ENCODE data around the gene PKD1L1.

The PKD1L1 gene

GRCh38 chr7:47873762-47874161 is 74.5 kb downstream of the PKD1L1 start:
- TF ChIP-seq ZC3H10 (CRISPR knock-in tag; IDR thresholded peaks at IDR 0.05): no peak
- no peak for TF ChIP-seq POU6F1 (CRISPR knock-in tag; IDR thresholded peaks at IDR 0.05; ENCODE audit: borderline replicate concordance, low read depth)
- TF ChIP-seq ZNF565 (CRISPR knock-in tag; conservative IDR thresholded peaks at IDR 0.05; ENCODE audit: low read depth): no peak
- no peak for TF ChIP-seq TOX (CRISPR knock-in tag; IDR thresholded peaks at IDR 0.05; ENCODE audit: borderline replicate concordance)
- no peak for TF ChIP-seq TSHZ2 (CRISPR knock-in tag; IDR thresholded peaks at IDR 0.05)
- no peak for TF ChIP-seq PATZ1 (CRISPR knock-in tag; IDR thresholded peaks at IDR 0.05; ENCODE audit: borderline replicate concordance)
- no peak for TF ChIP-seq TCF4 (CRISPR knock-in tag; IDR thresholded peaks at IDR 0.05; ENCODE audit: borderline replicate concordance)
- TF ChIP-seq RARB (CRISPR knock-in tag; IDR thresholded peaks at IDR 0.05): no peak
- no peak for TF ChIP-seq OSR1 (CRISPR knock-in tag; IDR thresholded peaks at IDR 0.05)
- TF ChIP-seq ARNTL (CRISPR knock-in tag; IDR thresholded peaks at IDR 0.05; ENCODE audit: borderline replicate concordance, low read depth): no peak
- TF ChIP-seq CREB5 (CRISPR knock-in tag; IDR thresholded peaks at IDR 0.05; ENCODE audit: low read depth): no peak
- 0 out of 3 replicates have a peak, but pooled peaks have one; percentile 23 for ATAC-seq

GRCh38 chr7:47867286-47867685 is 81.0 kb downstream of the PKD1L1 start:
- no peak for ATAC-seq

More at GRCh38 chr7:47867286-47867685, 81.0 kb downstream of the PKD1L1 start:
- no peak for TF ChIP-seq TSHZ2 (CRISPR knock-in tag; IDR thresholded peaks at IDR 0.05)
- TF ChIP-seq GLIS3 (CRISPR knock-in tag; IDR thresholded peaks at IDR 0.05): no peak
- no peak for TF ChIP-seq BACH2 (CRISPR knock-in tag; IDR thresholded peaks at IDR 0.05; ENCODE audit: borderline replicate concordance)
- TF ChIP-seq RARB (CRISPR knock-in tag; IDR thresholded peaks at IDR 0.05): no peak
- no peak for TF ChIP-seq CSRNP3 (CRISPR knock-in tag; IDR thresholded peaks at IDR 0.05)
- no peak for TF ChIP-seq ZFP30 (CRISPR knock-in tag; IDR thresholded peaks at IDR 0.05)
- no peak for TF ChIP-seq POU6F1 (CRISPR knock-in tag; IDR thresholded peaks at IDR 0.05; ENCODE audit: borderline replicate concordance, low read depth)
- TF ChIP-seq ZNF565 (CRISPR knock-in tag; conservative IDR thresholded peaks at IDR 0.05; ENCODE audit: low read depth): no peak
- no peak for TF ChIP-seq PATZ1 (CRISPR knock-in tag; IDR thresholded peaks at IDR 0.05; ENCODE audit: borderline replicate concordance)
- TF ChIP-seq OSR1 (CRISPR knock-in tag; IDR thresholded peaks at IDR 0.05): no peak
- no peak for TF ChIP-seq ZNF70 (CRISPR knock-in tag; IDR thresholded peaks at IDR 0.05)
